ENCODE results near the gene EMSY. TPM values are rescaled to one million over a fixed set of nuclear protein-coding genes. Genes with fewer than 3 reads are reported as not detected.

EMSY gene
- total RNA-seq, 2 experiments from 2014 or later, result 19.7 TPM

- Mint-ChIP-seq H3K4me1 (no peaks in the 10 kb centered on the region), H3K4me3 (no peak overlapping the region), H3K27ac (no peak overlapping the region), H3K9me3 (no peaks in the 10 kb centered on the region), H3K36me3 (peaks cover 16% of the 10 kb centered on the region), H3K27me3 (no peaks in the 10 kb centered on the region)
- DNase-seq, result no peak
These were observed 79.1 kb downstream of the EMSY start for GRCh38 chr11:76523786-76524436.

- Mint-ChIP-seq H3K36me3 (peaks cover 18% of the 10 kb centered on the region), H3K27ac (no peak overlapping the region), H3K4me1 (no peaks in the 10 kb centered on the region), H3K9me3 (no peaks in the 10 kb centered on the region), H3K27me3 (no peaks in the 10 kb centered on the region), H3K4me3 (no peak overlapping the region)
- no peak for DNase-seq
These were observed 79.6 kb downstream of the EMSY start for GRCh38 chr11:76524461-76524860.

- no peaks in the 10 kb centered on the region for H3K9me3 Mint-ChIP-seq
- no peaks in the 10 kb centered on the region for H3K27me3 Mint-ChIP-seq
- peaks cover 21% of the 10 kb centered on the region for H3K36me3 Mint-ChIP-seq
- H3K27ac Mint-ChIP-seq, result no peak overlapping the region
- no peak overlapping the region for H3K4me3 Mint-ChIP-seq
- H3K4me1 Mint-ChIP-seq, result no peaks in the 10 kb centered on the region
- DNase-seq, result no peak
These were observed 80.1 kb downstream of the EMSY start for GRCh38 chr11:76524919-76525318.

GRCh38 chr11:76526878-76527277 is 82.1 kb downstream of the EMSY start:
- no peaks in the 10 kb centered on the region for H3K4me1 Mint-ChIP-seq
- H3K36me3 Mint-ChIP-seq, result peaks cover 19% of the 10 kb centered on the region
- no peak overlapping the region for H3K4me3 Mint-ChIP-seq
- H3K9me3 Mint-ChIP-seq, result no peaks in the 10 kb centered on the region
- no peak for DNase-seq
- H3K27me3 Mint-ChIP-seq, result no peaks in the 10 kb centered on the region
- no peak overlapping the region for H3K27ac Mint-ChIP-seq

- H3K9me3 Mint-ChIP-seq, result no peaks in the 10 kb centered on the region
- no peak overlapping the region for H3K27ac Mint-ChIP-seq
These were observed 97.6 kb downstream of the EMSY start for GRCh38 chr11:76542436-76542835.

GRCh38 chr11:76543006-76543703 is 98.3 kb downstream of the EMSY start:
- no peaks in the 10 kb centered on the region for H3K27me3 Mint-ChIP-seq
- H3K4me1 Mint-ChIP-seq, result no peaks in the 10 kb centered on the region
- no peak overlapping the region for H3K27ac Mint-ChIP-seq
- H3K9me3 Mint-ChIP-seq, result no peaks in the 10 kb centered on the region
- peaks cover 15% of the 10 kb centered on the region for H3K36me3 Mint-ChIP-seq
- DNase-seq, result no peak
- no peak overlapping the region for H3K4me3 Mint-ChIP-seq

More at GRCh38 chr11:76542436-76542835, 97.6 kb downstream of the EMSY start:
- no peak for DNase-seq
- Mint-ChIP-seq H3K4me1 (no peaks in the 10 kb centered on the region), H3K36me3 (peaks cover 15% of the 10 kb centered on the region), H3K27me3 (no peaks in the 10 kb centered on the region), H3K4me3 (no peak overlapping the region)

GRCh38 chr11:76550781-76551180 is 106.0 kb downstream of the EMSY start:
- Mint-ChIP-seq H3K27me3 (no peaks in the 10 kb centered on the region), H3K36me3 (peaks cover 8% of the 10 kb centered on the region)

GRCh38 chr11:76551400-76551799 is 106.6 kb downstream of the EMSY start:
- H3K4me1 Mint-ChIP-seq, result peaks cover 11% of the 10 kb centered on the region

More at GRCh38 chr11:76550781-76551180, 106.0 kb downstream of the EMSY start:
- Mint-ChIP-seq H3K4me3 (no peak overlapping the region), H3K4me1 (peaks cover 11% of the 10 kb centered on the region), H3K27ac (no peak overlapping the region), H3K9me3 (no peaks in the 10 kb centered on the region)
- no peak for DNase-seq

GRCh38 chr11:76552987-76553386 is 108.2 kb downstream of the EMSY start:
- DNase-seq, result no peak
- Mint-ChIP-seq H3K4me1 (peaks cover 11% of the 10 kb centered on the region), H3K9me3 (no peaks in the 10 kb centered on the region), H3K4me3 (no peak overlapping the region), H3K27me3 (no peaks in the 10 kb centered on the region), H3K27ac (no peak overlapping the region), H3K36me3 (peaks cover 2% of the 10 kb centered on the region)

More at GRCh38 chr11:76551400-76551799, 106.6 kb downstream of the EMSY start:
- DNase-seq, result no peak
- no peaks in the 10 kb centered on the region for H3K27me3 Mint-ChIP-seq
- no peak overlapping the region for H3K27ac Mint-ChIP-seq
- H3K4me3 Mint-ChIP-seq, result no peak overlapping the region
- peaks cover 4% of the 10 kb centered on the region for H3K36me3 Mint-ChIP-seq
- no peaks in the 10 kb centered on the region for H3K9me3 Mint-ChIP-seq

GRCh38 chr11:76553554-76554476 is 109.0 kb downstream of the EMSY start:
- DNase-seq, result no peak
- Mint-ChIP-seq H3K4me1 (peaks cover 11% of the 10 kb centered on the region), H3K9me3 (no peaks in the 10 kb centered on the region), H3K36me3 (peaks cover 2% of the 10 kb centered on the region), H3K27ac (no peak overlapping the region), H3K4me3 (no peak overlapping the region), H3K27me3 (no peaks in the 10 kb centered on the region)

GRCh38 chr11:76554767-76555166 is 109.9 kb downstream of the EMSY start:
- H3K27ac Mint-ChIP-seq, result no peak overlapping the region
- no peak for DNase-seq
- H3K27me3 Mint-ChIP-seq, result no peaks in the 10 kb centered on the region
- H3K4me1 Mint-ChIP-seq, result peaks cover 11% of the 10 kb centered on the region
- no peaks in the 10 kb centered on the region for H3K9me3 Mint-ChIP-seq
- H3K4me3 Mint-ChIP-seq, result no peak overlapping the region
- peaks cover 2% of the 10 kb centered on the region for H3K36me3 Mint-ChIP-seq

GRCh38 chr11:76557466-76557865 is 112.6 kb downstream of the EMSY start:
- H3K9me3 Mint-ChIP-seq, result no peaks in the 10 kb centered on the region
- no peak for DNase-seq
- peaks cover 5% of the 10 kb centered on the region for H3K27me3 Mint-ChIP-seq
- no peak overlapping the region for H3K27ac Mint-ChIP-seq
- H3K4me1 Mint-ChIP-seq, result peaks cover 11% of the 10 kb centered on the region
- H3K36me3 Mint-ChIP-seq, result no peaks in the 10 kb centered on the region
- H3K4me3 Mint-ChIP-seq, result no peak overlapping the region

GRCh38 chr11:76558473-76558872 is 113.7 kb downstream of the EMSY start:
- H3K27me3 Mint-ChIP-seq, result peaks cover 12% of the 10 kb centered on the region
- H3K4me1 Mint-ChIP-seq, result peaks cover 4% of the 10 kb centered on the region
- no peak for DNase-seq
- H3K36me3 Mint-ChIP-seq, result no peaks in the 10 kb centered on the region
- H3K9me3 Mint-ChIP-seq, result no peaks in the 10 kb centered on the region
- H3K4me3 Mint-ChIP-seq, result no peak overlapping the region
- H3K27ac Mint-ChIP-seq, result no peak overlapping the region

GRCh38 chr11:76558891-76559290 is 114.1 kb downstream of the EMSY start:
- Mint-ChIP-seq H3K36me3 (no peaks in the 10 kb centered on the region), H3K4me1 (peaks cover under 1% of the 10 kb centered on the region), H3K27ac (no peak overlapping the region), H3K9me3 (no peaks in the 10 kb centered on the region), H3K27me3 (peaks cover 15% of the 10 kb centered on the region), H3K4me3 (no peak overlapping the region)
- DNase-seq, result no peak

GRCh38 chr11:76559346-76559745 is 114.5 kb downstream of the EMSY start:
- Mint-ChIP-seq H3K9me3 (no peaks in the 10 kb centered on the region), H3K4me3 (no peak overlapping the region), H3K36me3 (no peaks in the 10 kb centered on the region), H3K27ac (no peak overlapping the region), H3K4me1 (no peaks in the 10 kb centered on the region), H3K27me3 (peaks cover 20% of the 10 kb centered on the region)
- DNase-seq, result no peak

Data from activated naive CD8-positive, alpha-beta T cell treated with anti-CD3 and anti-CD28 coated beads for 36 hours (primary cell).